WTC11 (cell line): ENCODE results near the gene VEGFA. TPM values are rescaled to one million over a fixed set of nuclear protein-coding genes. Genes with fewer than 3 reads are reported as not detected.

ENCODE experiments used
- ATAC-seq: fragments of 200-7000 bp; cut with Tn5 transposase; 2 replicates; pipeline ENCODE4 v1.10.0; 2021; ENCODE audit warnings: mild to moderate bottlenecking, moderate library complexity
- CTCF ChIA-PET: fragments of 300-600 bp; sonication (Branson Sonifier 250); formaldehyde crosslinking; loops from one replicate; lab custom pipeline; 2021; ENCODE audit warnings: antibody characterized with exemption; lab: Charles Lee
- POLR2A ChIA-PET: fragments of 350-600 bp; sonication (Branson Sonifier 250); formaldehyde crosslinking; loops from one replicate; lab custom pipeline; 2021; ENCODE audit warnings: antibody characterized with exemption; lab: Charles Lee
- DNase-seq: peaks from one replicate; pipeline ENCODE4 v3.0.0; 2021; ENCODE audit warnings: low spot score
- H3K27ac Mint-ChIP-seq: 2 replicates; pipeline ENCODE4 v1.8.0; 2021; ENCODE audit warnings: mixed read lengths
- H3K27me3 Mint-ChIP-seq: 2 replicates; pipeline ENCODE4 v1.8.0; 2021; ENCODE audit warnings: low read depth, mild to moderate bottlenecking, moderate library complexity, mixed read lengths
- H3K36me3 Mint-ChIP-seq: 2 replicates; pipeline ENCODE4 v1.8.0; 2021; ENCODE audit warnings: mixed read lengths
- H3K4me1 Mint-ChIP-seq: 2 replicates; pipeline ENCODE4 v1.8.0; 2022; ENCODE audit warnings: mixed read lengths
- H3K4me3 Mint-ChIP-seq: 2 replicates; pipeline ENCODE4 v1.8.0; 2021; ENCODE audit warnings: mild to moderate bottlenecking, moderate library complexity, mixed read lengths
- H3K9me3 Mint-ChIP-seq: 2 replicates; pipeline ENCODE4 v1.8.0; 2021; ENCODE audit warnings: mixed read lengths
- CBFB ChIP-seq: sonication (generic); formaldehyde crosslinking; IDR thresholded peaks from 2 replicates; pipeline ENCODE4 v1.8.1; 2022; ENCODE audit warnings: mild to moderate bottlenecking, low read depth, missing genetic modification reagents
- FOXP1 ChIP-seq: sonication (generic); formaldehyde crosslinking; IDR thresholded peaks from 2 replicates; pipeline ENCODE4 v1.8.0; 2022; ENCODE audit warnings: missing genetic modification reagents, mild to moderate bottlenecking, moderate library complexity, borderline replicate concordance
- GTF2I ChIP-seq: fragments of 250-450 bp; sonication (Bioruptor Pico); conservative IDR thresholded peaks from 2 replicates; pipeline ENCODE4 v1.4.0; 2021; ENCODE audit warnings: mild to moderate bottlenecking
- HMGA2 ChIP-seq: fragments of 250-450 bp; sonication (Bioruptor Pico); IDR thresholded peaks from 2 replicates; pipeline ENCODE4 v1.4.0; 2021; ENCODE audit warnings: mild to moderate bottlenecking, moderate library complexity
- ZNF219 ChIP-seq: sonication (generic); formaldehyde crosslinking; IDR thresholded peaks from 2 replicates; pipeline ENCODE4 v1.8.0; 2023; ENCODE audit warnings: missing genetic modification reagents, mild to moderate bottlenecking, borderline replicate concordance
- total RNA-seq: library from RNA; stranded (reverse); gene quantifications from 3 replicates; pipeline ENCODE4 v1.2.3, GENCODE V29; 2021
- TF ChIP-seq, protein P1 (sequence below): sonication (generic); formaldehyde crosslinking; IDR thresholded peaks from 2 replicates; pipeline ENCODE4 v1.8.0; 2023; ENCODE audit warnings: mild to moderate bottlenecking, missing genetic modification reagents
- TF ChIP-seq, protein P2 (sequence below): fragments of 250-450 bp; sonication (Bioruptor Pico); IDR thresholded peaks from 2 replicates; pipeline ENCODE4 v2.1.2; 2022; ENCODE audit warnings: mild to moderate bottlenecking, moderate library complexity
- TF ChIP-seq, protein P3 (sequence below): sonication (generic); formaldehyde crosslinking; IDR thresholded peaks from 2 replicates; pipeline ENCODE4 v1.8.0; 2023; ENCODE audit warnings: missing genetic modification reagents, mild to moderate bottlenecking, borderline replicate concordance
- TF ChIP-seq, protein P4 (sequence below): sonication (generic); formaldehyde crosslinking; IDR thresholded peaks from 2 replicates; pipeline ENCODE4 v1.8.1; 2023; ENCODE audit warnings: mild to moderate bottlenecking, missing genetic modification reagents, borderline replicate concordance
- TF ChIP-seq, protein P5 (sequence below): sonication (generic); formaldehyde crosslinking; IDR thresholded peaks from 2 replicates; pipeline ENCODE4 v1.8.1; 2023; ENCODE audit warnings: mild to moderate bottlenecking, missing genetic modification reagents
- TF ChIP-seq, protein P6 (sequence below): sonication (generic); formaldehyde crosslinking; IDR thresholded peaks from 2 replicates; pipeline ENCODE4 v1.8.1; 2023; ENCODE audit warnings: mild to moderate bottlenecking, missing genetic modification reagents, moderate library complexity
- TF ChIP-seq, protein P7 (sequence below): fragments of 250-450 bp; sonication (Bioruptor Pico); IDR thresholded peaks from 2 replicates; pipeline ENCODE4 v1.9.0; 2021; ENCODE audit warnings: mild to moderate bottlenecking

Gene VEGFA
- total RNA-seq, 1 experiment from 2014 or later = 43.8 TPM

DNA sequence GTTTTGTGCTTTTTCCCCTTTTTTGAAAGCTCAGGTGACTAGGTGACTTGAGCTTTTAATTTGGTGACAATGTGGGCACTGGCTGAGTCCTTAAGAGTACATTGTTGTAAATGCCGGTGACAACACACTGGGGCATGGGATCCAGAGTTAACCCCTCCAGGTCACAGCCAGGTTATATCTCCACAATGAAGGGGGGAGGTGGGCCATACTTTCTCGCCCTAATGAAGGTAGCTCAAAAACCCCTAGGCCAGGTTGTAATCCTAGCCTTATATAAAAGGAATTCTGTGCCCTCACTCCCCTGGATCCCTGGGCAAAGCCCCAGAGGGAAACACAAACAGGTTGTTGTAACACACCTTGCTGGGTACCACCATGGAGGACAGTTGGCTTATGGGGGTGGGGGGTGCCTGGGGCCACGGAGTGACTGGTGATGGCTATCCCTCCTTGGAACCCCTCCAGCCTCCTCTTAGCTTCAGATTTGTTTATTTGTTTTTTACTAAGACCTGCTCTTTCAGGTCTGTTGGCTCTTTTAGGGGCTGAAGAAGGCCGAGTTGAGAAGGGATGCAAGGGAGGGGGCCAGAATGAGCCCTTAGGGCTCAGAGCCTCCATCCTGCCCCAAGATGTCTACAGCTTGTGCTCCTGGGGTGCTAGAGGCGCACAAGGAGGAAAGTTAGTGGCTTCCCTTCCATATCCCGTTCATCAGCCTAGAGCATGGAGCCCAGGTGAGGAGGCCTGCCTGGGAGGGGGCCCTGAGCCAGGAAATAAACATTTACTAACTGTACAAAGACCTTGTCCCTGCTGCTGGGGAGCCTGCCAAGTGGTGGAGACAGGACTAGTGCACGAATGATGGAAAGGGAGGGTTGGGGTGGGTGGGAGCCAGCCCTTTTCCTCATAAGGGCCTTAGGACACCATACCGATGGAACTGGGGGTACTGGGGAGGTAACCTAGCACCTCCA is 2.2 kb upstream of the VEGFA start (continued):
- TF ChIP-seq, protein P1, sequence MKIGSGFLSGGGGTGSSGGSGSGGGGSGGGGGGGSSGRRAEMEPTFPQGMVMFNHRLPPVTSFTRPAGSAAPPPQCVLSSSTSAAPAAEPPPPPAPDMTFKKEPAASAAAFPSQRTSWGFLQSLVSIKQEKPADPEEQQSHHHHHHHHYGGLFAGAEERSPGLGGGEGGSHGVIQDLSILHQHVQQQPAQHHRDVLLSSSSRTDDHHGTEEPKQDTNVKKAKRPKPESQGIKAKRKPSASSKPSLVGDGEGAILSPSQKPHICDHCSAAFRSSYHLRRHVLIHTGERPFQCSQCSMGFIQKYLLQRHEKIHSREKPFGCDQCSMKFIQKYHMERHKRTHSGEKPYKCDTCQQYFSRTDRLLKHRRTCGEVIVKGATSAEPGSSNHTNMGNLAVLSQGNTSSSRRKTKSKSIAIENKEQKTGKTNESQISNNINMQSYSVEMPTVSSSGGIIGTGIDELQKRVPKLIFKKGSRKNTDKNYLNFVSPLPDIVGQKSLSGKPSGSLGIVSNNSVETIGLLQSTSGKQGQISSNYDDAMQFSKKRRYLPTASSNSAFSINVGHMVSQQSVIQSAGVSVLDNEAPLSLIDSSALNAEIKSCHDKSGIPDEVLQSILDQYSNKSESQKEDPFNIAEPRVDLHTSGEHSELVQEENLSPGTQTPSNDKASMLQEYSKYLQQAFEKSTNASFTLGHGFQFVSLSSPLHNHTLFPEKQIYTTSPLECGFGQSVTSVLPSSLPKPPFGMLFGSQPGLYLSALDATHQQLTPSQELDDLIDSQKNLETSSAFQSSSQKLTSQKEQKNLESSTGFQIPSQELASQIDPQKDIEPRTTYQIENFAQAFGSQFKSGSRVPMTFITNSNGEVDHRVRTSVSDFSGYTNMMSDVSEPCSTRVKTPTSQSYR (CRISPR knock-in tag) = no peak
- TF ChIP-seq, protein P2, sequence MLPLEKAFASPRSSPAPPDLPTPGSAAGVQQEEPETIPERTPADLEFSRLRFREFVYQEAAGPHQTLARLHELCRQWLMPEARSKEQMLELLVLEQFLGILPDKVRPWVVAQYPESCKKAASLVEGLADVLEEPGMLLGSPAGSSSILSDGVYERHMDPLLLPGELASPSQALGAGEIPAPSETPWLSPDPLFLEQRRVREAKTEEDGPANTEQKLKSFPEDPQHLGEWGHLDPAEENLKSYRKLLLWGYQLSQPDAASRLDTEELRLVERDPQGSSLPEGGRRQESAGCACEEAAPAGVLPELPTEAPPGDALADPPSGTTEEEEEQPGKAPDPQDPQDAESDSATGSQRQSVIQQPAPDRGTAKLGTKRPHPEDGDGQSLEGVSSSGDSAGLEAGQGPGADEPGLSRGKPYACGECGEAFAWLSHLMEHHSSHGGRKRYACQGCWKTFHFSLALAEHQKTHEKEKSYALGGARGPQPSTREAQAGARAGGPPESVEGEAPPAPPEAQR (CRISPR knock-in tag) = no peak
- no peak for TF ChIP-seq CBFB (CRISPR knock-in tag)
- TF ChIP-seq, protein P3, sequence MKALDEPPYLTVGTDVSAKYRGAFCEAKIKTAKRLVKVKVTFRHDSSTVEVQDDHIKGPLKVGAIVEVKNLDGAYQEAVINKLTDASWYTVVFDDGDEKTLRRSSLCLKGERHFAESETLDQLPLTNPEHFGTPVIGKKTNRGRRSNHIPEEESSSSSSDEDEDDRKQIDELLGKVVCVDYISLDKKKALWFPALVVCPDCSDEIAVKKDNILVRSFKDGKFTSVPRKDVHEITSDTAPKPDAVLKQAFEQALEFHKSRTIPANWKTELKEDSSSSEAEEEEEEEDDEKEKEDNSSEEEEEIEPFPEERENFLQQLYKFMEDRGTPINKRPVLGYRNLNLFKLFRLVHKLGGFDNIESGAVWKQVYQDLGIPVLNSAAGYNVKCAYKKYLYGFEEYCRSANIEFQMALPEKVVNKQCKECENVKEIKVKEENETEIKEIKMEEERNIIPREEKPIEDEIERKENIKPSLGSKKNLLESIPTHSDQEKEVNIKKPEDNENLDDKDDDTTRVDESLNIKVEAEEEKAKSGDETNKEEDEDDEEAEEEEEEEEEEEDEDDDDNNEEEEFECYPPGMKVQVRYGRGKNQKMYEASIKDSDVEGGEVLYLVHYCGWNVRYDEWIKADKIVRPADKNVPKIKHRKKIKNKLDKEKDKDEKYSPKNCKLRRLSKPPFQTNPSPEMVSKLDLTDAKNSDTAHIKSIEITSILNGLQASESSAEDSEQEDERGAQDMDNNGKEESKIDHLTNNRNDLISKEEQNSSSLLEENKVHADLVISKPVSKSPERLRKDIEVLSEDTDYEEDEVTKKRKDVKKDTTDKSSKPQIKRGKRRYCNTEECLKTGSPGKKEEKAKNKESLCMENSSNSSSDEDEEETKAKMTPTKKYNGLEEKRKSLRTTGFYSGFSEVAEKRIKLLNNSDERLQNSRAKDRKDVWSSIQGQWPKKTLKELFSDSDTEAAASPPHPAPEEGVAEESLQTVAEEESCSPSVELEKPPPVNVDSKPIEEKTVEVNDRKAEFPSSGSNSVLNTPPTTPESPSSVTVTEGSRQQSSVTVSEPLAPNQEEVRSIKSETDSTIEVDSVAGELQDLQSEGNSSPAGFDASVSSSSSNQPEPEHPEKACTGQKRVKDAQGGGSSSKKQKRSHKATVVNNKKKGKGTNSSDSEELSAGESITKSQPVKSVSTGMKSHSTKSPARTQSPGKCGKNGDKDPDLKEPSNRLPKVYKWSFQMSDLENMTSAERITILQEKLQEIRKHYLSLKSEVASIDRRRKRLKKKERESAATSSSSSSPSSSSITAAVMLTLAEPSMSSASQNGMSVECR (CRISPR knock-in tag) = no peak
- TF ChIP-seq ZNF219 (CRISPR knock-in tag) = no peak
- TF ChIP-seq, protein P4, sequence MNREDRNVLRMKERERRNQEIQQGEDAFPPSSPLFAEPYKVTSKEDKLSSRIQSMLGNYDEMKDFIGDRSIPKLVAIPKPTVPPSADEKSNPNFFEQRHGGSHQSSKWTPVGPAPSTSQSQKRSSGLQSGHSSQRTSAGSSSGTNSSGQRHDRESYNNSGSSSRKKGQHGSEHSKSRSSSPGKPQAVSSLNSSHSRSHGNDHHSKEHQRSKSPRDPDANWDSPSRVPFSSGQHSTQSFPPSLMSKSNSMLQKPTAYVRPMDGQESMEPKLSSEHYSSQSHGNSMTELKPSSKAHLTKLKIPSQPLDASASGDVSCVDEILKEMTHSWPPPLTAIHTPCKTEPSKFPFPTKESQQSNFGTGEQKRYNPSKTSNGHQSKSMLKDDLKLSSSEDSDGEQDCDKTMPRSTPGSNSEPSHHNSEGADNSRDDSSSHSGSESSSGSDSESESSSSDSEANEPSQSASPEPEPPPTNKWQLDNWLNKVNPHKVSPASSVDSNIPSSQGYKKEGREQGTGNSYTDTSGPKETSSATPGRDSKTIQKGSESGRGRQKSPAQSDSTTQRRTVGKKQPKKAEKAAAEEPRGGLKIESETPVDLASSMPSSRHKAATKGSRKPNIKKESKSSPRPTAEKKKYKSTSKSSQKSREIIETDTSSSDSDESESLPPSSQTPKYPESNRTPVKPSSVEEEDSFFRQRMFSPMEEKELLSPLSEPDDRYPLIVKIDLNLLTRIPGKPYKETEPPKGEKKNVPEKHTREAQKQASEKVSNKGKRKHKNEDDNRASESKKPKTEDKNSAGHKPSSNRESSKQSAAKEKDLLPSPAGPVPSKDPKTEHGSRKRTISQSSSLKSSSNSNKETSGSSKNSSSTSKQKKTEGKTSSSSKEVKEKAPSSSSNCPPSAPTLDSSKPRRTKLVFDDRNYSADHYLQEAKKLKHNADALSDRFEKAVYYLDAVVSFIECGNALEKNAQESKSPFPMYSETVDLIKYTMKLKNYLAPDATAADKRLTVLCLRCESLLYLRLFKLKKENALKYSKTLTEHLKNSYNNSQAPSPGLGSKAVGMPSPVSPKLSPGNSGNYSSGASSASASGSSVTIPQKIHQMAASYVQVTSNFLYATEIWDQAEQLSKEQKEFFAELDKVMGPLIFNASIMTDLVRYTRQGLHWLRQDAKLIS (CRISPR knock-in tag) = no peak
- TF ChIP-seq, all 79 proteins: peak for 0

DNA sequence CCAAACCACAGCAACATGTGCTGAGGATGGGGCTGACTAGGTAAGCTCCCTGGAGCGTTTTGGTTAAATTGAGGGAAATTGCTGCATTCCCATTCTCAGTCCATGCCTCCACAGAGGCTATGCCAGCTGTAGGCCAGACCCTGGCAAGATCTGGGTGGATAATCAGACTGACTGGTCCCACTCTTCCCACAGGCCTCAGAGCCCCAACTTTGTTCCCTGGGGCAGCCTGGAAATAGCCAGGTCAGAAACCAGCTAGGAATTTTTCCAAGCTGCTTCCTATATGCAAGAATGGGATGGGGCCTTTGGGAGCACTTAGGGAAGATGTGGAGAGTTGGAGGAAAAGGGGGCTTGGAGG is 1.5 kb upstream of the VEGFA start:
- Mint-ChIP-seq H3K4me3 (no peak overlapping the region), H3K4me1 (peaks cover 40% of the 10 kb centered on the region), H3K27ac (no peak overlapping the region), H3K27me3 (peaks cover 11% of the 10 kb centered on the region), H3K9me3 (no peaks in the 10 kb centered on the region), H3K36me3 (no peaks in the 10 kb centered on the region)
- POLR2A ChIA-PET = interaction anchor here (1.4 to 2.9 kb wide), 3 partner anchors 9 to 185 kb away, joined by 4 to 18 read pairs (median 5); no protein-coding TSS in a partner anchor
- CTCF ChIA-PET = interaction anchor here (0.7 to 4.7 kb wide), 17 partner anchors 9 to 311 kb away, joined by 3 to 77 read pairs (median 8); partner anchors contain the start of gene RSPH9
- no peak for ATAC-seq
- DNase-seq = no peak
- TF ChIP-seq, protein P5, sequence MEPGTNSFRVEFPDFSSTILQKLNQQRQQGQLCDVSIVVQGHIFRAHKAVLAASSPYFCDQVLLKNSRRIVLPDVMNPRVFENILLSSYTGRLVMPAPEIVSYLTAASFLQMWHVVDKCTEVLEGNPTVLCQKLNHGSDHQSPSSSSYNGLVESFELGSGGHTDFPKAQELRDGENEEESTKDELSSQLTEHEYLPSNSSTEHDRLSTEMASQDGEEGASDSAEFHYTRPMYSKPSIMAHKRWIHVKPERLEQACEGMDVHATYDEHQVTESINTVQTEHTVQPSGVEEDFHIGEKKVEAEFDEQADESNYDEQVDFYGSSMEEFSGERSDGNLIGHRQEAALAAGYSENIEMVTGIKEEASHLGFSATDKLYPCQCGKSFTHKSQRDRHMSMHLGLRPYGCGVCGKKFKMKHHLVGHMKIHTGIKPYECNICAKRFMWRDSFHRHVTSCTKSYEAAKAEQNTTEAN = no peak
- TF ChIP-seq GTF2I (CRISPR knock-in tag) (no peak), HMGA2 (CRISPR knock-in tag) (no peak), FOXP1 (no peak)
- TF ChIP-seq, protein P2 (CRISPR knock-in tag) = no peak
- TF ChIP-seq, protein P6, sequence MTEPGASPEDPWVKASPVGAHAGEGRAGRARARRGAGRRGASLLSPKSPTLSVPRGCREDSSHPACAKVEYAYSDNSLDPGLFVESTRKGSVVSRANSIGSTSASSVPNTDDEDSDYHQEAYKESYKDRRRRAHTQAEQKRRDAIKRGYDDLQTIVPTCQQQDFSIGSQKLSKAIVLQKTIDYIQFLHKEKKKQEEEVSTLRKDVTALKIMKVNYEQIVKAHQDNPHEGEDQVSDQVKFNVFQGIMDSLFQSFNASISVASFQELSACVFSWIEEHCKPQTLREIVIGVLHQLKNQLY (CRISPR knock-in tag) = no peak
- TF ChIP-seq, protein P7, sequence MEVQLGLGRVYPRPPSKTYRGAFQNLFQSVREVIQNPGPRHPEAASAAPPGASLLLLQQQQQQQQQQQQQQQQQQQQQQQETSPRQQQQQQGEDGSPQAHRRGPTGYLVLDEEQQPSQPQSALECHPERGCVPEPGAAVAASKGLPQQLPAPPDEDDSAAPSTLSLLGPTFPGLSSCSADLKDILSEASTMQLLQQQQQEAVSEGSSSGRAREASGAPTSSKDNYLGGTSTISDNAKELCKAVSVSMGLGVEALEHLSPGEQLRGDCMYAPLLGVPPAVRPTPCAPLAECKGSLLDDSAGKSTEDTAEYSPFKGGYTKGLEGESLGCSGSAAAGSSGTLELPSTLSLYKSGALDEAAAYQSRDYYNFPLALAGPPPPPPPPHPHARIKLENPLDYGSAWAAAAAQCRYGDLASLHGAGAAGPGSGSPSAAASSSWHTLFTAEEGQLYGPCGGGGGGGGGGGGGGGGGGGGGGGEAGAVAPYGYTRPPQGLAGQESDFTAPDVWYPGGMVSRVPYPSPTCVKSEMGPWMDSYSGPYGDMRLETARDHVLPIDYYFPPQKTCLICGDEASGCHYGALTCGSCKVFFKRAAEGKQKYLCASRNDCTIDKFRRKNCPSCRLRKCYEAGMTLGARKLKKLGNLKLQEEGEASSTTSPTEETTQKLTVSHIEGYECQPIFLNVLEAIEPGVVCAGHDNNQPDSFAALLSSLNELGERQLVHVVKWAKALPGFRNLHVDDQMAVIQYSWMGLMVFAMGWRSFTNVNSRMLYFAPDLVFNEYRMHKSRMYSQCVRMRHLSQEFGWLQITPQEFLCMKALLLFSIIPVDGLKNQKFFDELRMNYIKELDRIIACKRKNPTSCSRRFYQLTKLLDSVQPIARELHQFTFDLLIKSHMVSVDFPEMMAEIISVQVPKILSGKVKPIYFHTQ (CRISPR knock-in tag) = no peak
